ENCODE results near the gene PRKAB2. TPM values are rescaled to one million over a fixed set of nuclear protein-coding genes. Genes with fewer than 3 reads are reported as not detected.
A peak's percentile ranks its signal among the peaks of the same experiment; 100 is the strongest.

The PRKAB2 gene
- total RNA-seq, 4 donors from 2014 or later: 20.9 to 45.6 (median 27.3) TPM

- Histone ChIP-seq H3K27me3 (no peaks in the 10 kb centered on the region), H3K9me3 (no peaks in the 10 kb centered on the region), H3K4me1 (peaks cover 0 to 12% (median 9%) of the 10 kb centered on the region in 4 donors), H3K27ac (peak overlapping the region in 1 of 4 donors; percentile 10), H3K4me3 (peak overlapping the region in 1 of 4 donors; percentile 27), H3K36me3 (no peaks in the 10 kb centered on the region)
- in situ Hi-C loops (cut with MboI; ENCODE audit: low pct_ligation_motif_present in 1 of 4, low pct_unique_long_range_greater_than_20kb in 1 of 4, low sequenced_read_pairs in 3 of 4): loop anchor here in 3 of 4 donors (10.0 kb wide), 2 partner anchors 47 to 67 kb away; partner anchors contain the start of genes CHD1L (in 2 of the 3) and FMO5 (in 1 of the 3)
- intact Hi-C loops (cut with DNase I; ENCODE audit: low total_unique reads): no loop called here
- no peak for DNase-seq
- no peak for TF ChIP-seq POLR2AphosphoS5 (IDR thresholded peaks at IDR 0.05)
- TF ChIP-seq POLR2A (IDR thresholded peaks at IDR 0.05): no peak
- no peak for TF ChIP-seq EP300 (IDR thresholded peaks at IDR 0.05; ENCODE audit: low read depth)
- no peak for TF ChIP-seq CTCF (IDR thresholded peaks at IDR 0.05)
- WGBS, 2 donors (ENCODE audit: low coverage in 1 of 2): 54 to 79% methylated on average over 11 to 36 of the region's 36 CpGs
These were observed 5.5 kb upstream of the PRKAB2 start for GRCh38 chr1:147177611-147178380.

GRCh38 chr1:147171399-147172167, 687 bp downstream of the PRKAB2 start:
- intact Hi-C loops (cut with DNase I; ENCODE audit: low total_unique reads): loop anchor here (2.0 kb wide), 1 partner anchor 71 kb away; the partner anchor contains the start of gene CHD1L
- in situ Hi-C loops (cut with MboI; ENCODE audit: low pct_ligation_motif_present in 1 of 4, low pct_unique_long_range_greater_than_20kb in 1 of 4, low sequenced_read_pairs in 3 of 4): loop anchor here (5.0 to 10.0 kb wide), 3 partner anchors 53 to 76 kb away; partner anchors contain the start of genes CHD1L (in 2 of the 4) and FMO5 (in 1 of the 4)
- Histone ChIP-seq H3K4me1 (peaks cover 3 to 59% (median 43%) of the 10 kb centered on the region in 4 donors), H3K36me3 (peaks cover 0 to under 1% (median 0%) of the 10 kb centered on the region in 4 donors), H3K27me3 (no peaks in the 10 kb centered on the region), H3K27ac (peak overlapping the region; percentile 93 to 98 (median 96)), H3K4me3 (peak overlapping the region; percentile 69 to 91 (median 84)), H3K9me3 (no peaks in the 10 kb centered on the region)
- no peak for TF ChIP-seq EP300 (IDR thresholded peaks at IDR 0.05; ENCODE audit: low read depth)
- TF ChIP-seq POLR2AphosphoS5 (IDR thresholded peaks at IDR 0.05): no peak
- TF ChIP-seq POLR2A (IDR thresholded peaks at IDR 0.05): no peak
- TF ChIP-seq CTCF (IDR thresholded peaks at IDR 0.05): peak in 2 of 5 experiments; percentile 14 to 23
- 0% methylated on average over 1 to 32 of the region's 32 CpGs for WGBS, 2 donors (ENCODE audit: low coverage in 1 of 2)
- DNase-seq: peak; percentile 13

GRCh38 chr1:147169840-147170674, 2.2 kb downstream of the PRKAB2 start:
- TF ChIP-seq CTCF (IDR thresholded peaks at IDR 0.05): no peak
- TF ChIP-seq POLR2A (IDR thresholded peaks at IDR 0.05): no peak
- peak overlapping the region in 3 of 4 donors; percentile 96 to 98 (median 97) for H3K27ac ChIP-seq
- no peak for DNase-seq
- no peaks in the 10 kb centered on the region for H3K27me3 ChIP-seq
- peaks cover 0 to 11% (median 5%) of the 10 kb centered on the region in 4 donors for H3K36me3 ChIP-seq
- peak overlapping the region in 1 of 4 donors; percentile 85 for H3K4me3 ChIP-seq
- no peaks in the 10 kb centered on the region for H3K9me3 ChIP-seq
- peaks cover 3 to 60% (median 43%) of the 10 kb centered on the region in 4 donors for H3K4me1 ChIP-seq
- 80 to 86% methylated on average over 6 of the region's 6 CpGs for WGBS, 2 donors (ENCODE audit: low coverage in 1 of 2)
- in situ Hi-C loops (cut with MboI; ENCODE audit: low pct_ligation_motif_present in 1 of 4, low pct_unique_long_range_greater_than_20kb in 1 of 4, low sequenced_read_pairs in 3 of 4) (loop anchor here (5.0 to 10.0 kb wide), 3 partner anchors 55 to 77 kb away; partner anchors contain the start of genes CHD1L (in 2 of the 4) and FMO5 (in 1 of the 4)), intact Hi-C loops (cut with DNase I; ENCODE audit: low total_unique reads) (no loop called here)
